Adipocyte (in vitro differentiated cells): ENCODE measurements around the gene SLC7A11.

Experiments used
- DNase-seq: peaks from one replicate; pipeline ENCODE4 v3.0.0-alpha.2; 2015; ENCODE audit warnings: low read depth
- H3K27me3 ChIP-seq: replicated peaks from 2 replicates; pipeline ENCODE4 v1.7.0; 2013; ENCODE audit warnings: mild to moderate bottlenecking, low read length, moderate library complexity; ENCODE audit not compliant: control insufficient read depth, insufficient read depth
- H3K36me3 ChIP-seq: 2 replicates; pipeline ENCODE4 v1.7.0; 2013; ENCODE audit warnings: low read length, mild to moderate bottlenecking, moderate library complexity; ENCODE audit not compliant: control insufficient read depth, insufficient read depth, severe bottlenecking
- H3K4me1 ChIP-seq: 2 replicates; pipeline ENCODE4 v1.7.0; 2013; ENCODE audit warnings: mild to moderate bottlenecking, low read length, moderate library complexity; ENCODE audit not compliant: control insufficient read depth, insufficient read depth
- H3K4me3 ChIP-seq: 2 replicates; pipeline ENCODE4 v1.7.0; 2013; ENCODE audit warnings: mild to moderate bottlenecking, low read length, moderate library complexity
- H3K9ac ChIP-seq: 2 replicates; pipeline ENCODE4 v1.7.0; 2013; ENCODE audit warnings: mild to moderate bottlenecking, low read length, moderate library complexity
- H3K9me3 ChIP-seq: 2 replicates; pipeline ENCODE4 v1.7.0; 2013; ENCODE audit warnings: mild to moderate bottlenecking, low read length, moderate library complexity; ENCODE audit not compliant: control insufficient read depth

Gene SLC7A11

DNA sequence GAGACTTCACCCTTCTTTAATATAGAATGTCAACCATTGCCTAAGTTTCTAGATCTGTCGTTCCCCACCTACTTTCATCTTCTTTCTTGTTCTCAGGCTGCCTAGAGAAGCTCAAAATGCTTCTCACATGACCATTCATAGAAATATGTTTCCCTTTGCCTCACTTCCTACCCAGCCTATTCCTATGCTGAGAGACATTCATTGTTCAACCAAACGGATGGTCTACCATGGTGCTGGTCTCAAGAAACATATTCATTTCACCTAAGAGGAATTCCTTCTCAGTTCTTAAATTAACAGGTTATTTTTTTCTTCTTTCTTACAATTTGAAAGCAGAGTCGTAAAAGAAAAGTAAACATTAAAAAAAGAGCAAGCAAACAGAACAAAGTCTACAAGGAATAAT, 20.3 kb upstream of the SLC7A11 start:
- DNase-seq: no peak
- Histone ChIP-seq H3K27me3 (no peaks in the 10 kb centered on the region), H3K4me1 (peaks cover 2% of the 10 kb centered on the region), H3K36me3 (no peaks in the 10 kb centered on the region), H3K4me3 (no peak overlapping the region), H3K9ac (no peak overlapping the region), H3K9me3 (no peaks in the 10 kb centered on the region)

DNA sequence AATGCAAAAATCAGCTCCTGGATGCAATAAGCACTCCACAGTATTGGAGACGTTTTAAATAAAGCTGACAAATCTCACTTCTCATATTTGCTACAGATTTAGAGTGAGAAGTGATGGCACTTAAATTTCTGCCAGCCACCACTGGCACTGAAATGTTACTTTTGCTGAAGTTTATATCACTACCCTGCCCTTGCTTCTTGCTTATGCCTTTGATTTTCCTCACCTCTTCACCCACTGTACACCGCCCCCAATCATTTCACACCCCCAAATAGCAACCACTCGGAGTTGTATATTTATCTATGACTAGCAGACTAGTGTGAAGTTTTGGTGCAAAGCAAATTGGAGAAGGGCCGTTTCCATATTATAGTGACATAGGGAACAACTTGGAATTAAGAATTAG, 19.9 kb upstream of the SLC7A11 start:
- H3K4me3 ChIP-seq: no peak overlapping the region
- no peaks in the 10 kb centered on the region for H3K9me3 ChIP-seq
- H3K4me1 ChIP-seq: peaks cover 2% of the 10 kb centered on the region
- no peaks in the 10 kb centered on the region for H3K27me3 ChIP-seq
- H3K9ac ChIP-seq: no peak overlapping the region
- H3K36me3 ChIP-seq: no peaks in the 10 kb centered on the region
- no peak for DNase-seq

DNA sequence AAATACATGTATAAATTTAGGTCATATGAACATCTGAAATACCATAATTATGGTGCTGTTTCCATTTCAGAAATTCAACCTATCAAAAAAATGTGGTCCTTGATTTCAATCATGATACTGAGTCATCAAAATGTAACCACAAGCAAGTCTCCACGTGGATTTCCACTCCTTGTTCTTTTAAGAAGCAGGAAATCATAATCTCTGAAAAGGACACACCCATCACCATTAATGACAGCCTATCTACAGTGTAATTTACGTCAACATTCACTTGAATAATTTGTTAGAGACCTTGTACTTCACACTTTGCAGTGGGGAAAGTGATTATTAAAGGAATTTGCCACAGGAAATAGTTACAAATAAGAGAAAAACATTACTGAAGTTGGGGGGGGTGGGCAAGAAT, 17.7 kb upstream of the SLC7A11 start:
- H3K9me3 ChIP-seq: no peaks in the 10 kb centered on the region
- no peaks in the 10 kb centered on the region for H3K36me3 ChIP-seq
- H3K4me1 ChIP-seq: peaks cover 2% of the 10 kb centered on the region
- no peak overlapping the region for H3K9ac ChIP-seq
- no peak overlapping the region for H3K4me3 ChIP-seq
- H3K27me3 ChIP-seq: no peaks in the 10 kb centered on the region
- peak; percentile 57 for DNase-seq

DNA sequence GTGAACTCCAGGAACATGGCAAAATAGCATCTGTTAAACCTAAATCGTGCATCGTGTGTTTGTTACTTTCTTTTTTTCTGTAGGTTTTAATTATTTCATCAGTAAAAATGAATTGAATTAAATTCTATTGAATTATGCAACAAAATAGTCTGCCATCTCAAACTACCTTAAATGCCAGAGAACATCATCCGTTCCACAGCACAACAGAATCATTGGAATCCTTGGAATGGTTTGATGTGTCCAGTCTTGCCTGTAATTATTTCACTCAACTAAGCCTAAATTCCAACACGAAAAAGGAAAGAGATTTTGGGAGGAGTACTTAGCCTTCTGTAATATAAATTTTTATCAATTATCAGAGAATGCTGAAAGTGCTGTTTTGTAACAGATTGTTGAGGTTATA, 17.1 kb upstream of the SLC7A11 start:
- no peak overlapping the region for H3K4me3 ChIP-seq
- no peaks in the 10 kb centered on the region for H3K36me3 ChIP-seq
- peaks cover 2% of the 10 kb centered on the region for H3K4me1 ChIP-seq
- H3K9ac ChIP-seq: no peak overlapping the region
- DNase-seq: no peak
- no peaks in the 10 kb centered on the region for H3K9me3 ChIP-seq
- H3K27me3 ChIP-seq: no peaks in the 10 kb centered on the region

DNA sequence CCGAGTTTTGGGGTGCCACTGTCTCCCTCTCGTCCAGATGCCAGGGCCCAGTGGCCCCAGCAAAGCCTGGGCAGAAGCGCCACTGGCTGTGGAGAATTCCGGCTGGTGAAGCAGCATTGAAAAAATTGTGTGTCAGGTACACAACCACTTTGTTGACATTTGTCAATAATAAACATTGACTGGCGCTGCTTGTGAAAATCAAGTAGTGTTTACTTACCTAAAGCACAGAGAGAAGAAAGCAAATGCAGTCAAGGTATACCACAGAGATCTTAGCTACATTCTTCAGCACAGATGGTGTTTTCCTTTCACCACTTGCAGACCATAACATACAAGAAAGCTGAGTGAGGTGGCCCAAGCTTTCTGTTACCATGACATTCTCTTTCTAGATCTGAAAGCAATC, 14.5 kb upstream of the SLC7A11 start:
- Histone ChIP-seq H3K4me3 (no peak overlapping the region), H3K4me1 (peaks cover 2% of the 10 kb centered on the region), H3K36me3 (no peaks in the 10 kb centered on the region), H3K9ac (no peak overlapping the region), H3K9me3 (no peaks in the 10 kb centered on the region), H3K27me3 (no peaks in the 10 kb centered on the region)
- no peak for DNase-seq

DNA sequence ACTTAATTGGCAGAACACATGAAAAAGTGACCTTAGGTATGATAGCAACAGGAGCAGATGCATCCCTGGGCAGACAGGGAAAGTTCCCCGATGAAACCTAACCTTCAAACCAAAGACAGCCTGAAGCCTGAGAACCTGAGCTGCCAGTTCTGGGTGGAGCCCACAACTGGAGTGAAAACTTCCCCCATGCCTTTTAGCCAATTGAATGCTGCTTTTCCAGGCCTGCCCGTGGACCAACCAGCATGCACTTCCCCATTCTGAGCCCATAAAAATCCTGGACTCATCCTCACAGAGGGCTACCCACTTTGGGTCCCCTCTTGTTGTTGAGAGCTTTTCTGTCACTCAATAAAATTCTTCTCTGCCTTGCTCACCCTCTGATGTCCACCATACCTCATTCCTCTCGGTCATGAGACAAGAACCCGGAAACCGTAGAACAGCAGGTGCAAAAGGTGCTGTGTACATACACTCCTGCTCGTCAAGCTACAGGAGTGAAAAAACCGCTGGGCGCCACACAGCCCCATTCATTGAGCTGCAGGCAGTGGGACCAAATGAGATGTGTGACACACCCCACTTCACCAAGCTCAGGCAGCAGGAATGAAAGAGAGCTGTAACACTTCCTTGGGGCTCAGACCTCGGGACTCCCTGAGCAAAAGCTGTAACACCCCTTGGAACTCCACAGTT, 13.9 kb upstream of the SLC7A11 start:
- Histone ChIP-seq H3K9me3 (no peaks in the 10 kb centered on the region), H3K4me3 (no peak overlapping the region), H3K36me3 (no peaks in the 10 kb centered on the region), H3K9ac (no peak overlapping the region), H3K27me3 (no peaks in the 10 kb centered on the region), H3K4me1 (peaks cover 2% of the 10 kb centered on the region)
- no peak for DNase-seq

DNA sequence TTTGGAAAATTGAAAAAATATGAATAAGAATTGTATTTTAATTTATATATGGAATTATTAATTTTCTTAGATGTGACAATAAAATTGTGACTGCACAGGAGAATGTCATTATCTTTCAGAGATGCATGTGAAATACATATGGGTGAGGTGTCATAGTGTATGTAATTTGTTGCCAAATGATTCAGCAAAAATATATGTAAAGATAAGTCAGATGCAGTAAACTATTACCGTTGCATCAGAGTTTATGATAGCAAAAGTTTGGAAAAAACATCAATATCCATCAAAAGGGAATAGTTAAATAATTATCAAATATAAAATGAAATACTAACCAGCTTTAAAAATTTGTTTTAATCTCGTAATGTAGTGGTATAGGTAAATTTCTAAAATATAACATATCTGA, 10.4 kb upstream of the SLC7A11 start:
- no peak for DNase-seq
- H3K4me3 ChIP-seq: no peak overlapping the region

DNA sequence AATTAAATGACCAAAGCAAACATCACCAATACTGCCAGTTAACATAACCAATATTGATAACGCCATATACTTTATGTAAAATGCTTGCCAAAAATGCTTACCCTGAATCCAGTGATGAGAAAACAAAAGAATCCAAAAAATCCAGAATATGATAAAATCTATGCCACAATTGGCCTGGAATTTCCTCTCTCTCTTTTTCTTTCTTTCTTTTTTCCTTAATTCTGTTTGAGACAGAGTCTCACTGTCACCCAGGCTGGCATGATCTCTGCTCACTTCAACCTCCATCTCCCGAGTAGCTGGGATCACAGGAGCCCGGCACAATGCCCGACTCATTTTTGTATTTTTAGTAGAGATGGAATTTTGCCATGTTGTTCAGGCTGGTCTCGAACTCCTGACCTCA, 9.8 kb upstream of the SLC7A11 start:
- H3K4me3 ChIP-seq: no peak overlapping the region
- H3K4me1 ChIP-seq: no peaks in the 10 kb centered on the region
- H3K9ac ChIP-seq: no peak overlapping the region
- H3K9me3 ChIP-seq: no peaks in the 10 kb centered on the region
- no peaks in the 10 kb centered on the region for H3K36me3 ChIP-seq
- DNase-seq: no peak
- H3K27me3 ChIP-seq: no peaks in the 10 kb centered on the region

More for the DNA sequence above, 10.4 kb upstream of the SLC7A11 start:
- no peaks in the 10 kb centered on the region for H3K27me3 ChIP-seq
- H3K9me3 ChIP-seq: no peaks in the 10 kb centered on the region
- no peaks in the 10 kb centered on the region for H3K4me1 ChIP-seq
- H3K36me3 ChIP-seq: no peaks in the 10 kb centered on the region
- no peak overlapping the region for H3K9ac ChIP-seq

DNA sequence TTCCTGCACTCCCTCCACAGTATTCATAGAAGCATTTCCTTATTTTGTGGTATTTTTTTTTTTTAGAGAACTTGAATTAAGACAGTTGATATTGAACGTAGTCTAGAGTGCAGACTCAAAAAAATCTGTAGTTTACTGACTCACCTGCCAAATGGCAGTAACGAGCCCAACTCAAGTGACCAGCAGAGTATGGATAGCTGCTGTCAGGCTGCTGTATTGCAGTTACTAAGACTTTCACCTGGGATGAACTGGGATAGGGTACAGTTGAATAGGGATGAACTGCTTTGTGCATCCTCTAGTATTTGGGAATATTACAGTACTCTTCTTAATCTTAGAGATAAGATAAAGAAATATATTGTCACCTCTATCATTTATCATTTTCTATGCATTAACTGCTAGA, 7.0 kb upstream of the SLC7A11 start:
- Histone ChIP-seq H3K4me3 (no peak overlapping the region), H3K9ac (no peak overlapping the region), H3K36me3 (no peaks in the 10 kb centered on the region), H3K4me1 (no peaks in the 10 kb centered on the region), H3K9me3 (no peaks in the 10 kb centered on the region), H3K27me3 (no peaks in the 10 kb centered on the region)
- DNase-seq: no peak

DNA sequence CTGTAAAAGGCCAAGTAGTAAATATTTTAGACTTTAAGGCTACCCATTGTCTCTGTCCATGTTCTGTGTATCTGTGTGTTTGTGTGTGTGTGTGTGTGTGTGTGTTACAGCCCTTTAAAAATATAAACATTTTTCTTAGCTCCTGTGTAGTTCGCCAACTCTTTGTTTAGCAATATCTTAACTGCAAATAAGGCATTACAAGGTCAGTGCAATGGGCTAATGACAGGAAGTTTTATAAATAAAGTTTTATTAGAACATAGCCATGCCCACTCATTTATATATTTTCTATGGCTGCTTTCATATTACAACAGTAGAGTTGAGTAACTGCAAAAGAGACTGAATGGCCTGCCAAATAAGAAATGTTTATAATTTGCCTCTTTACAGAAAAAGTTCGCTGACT, 5.9 kb upstream of the SLC7A11 start:
- no peak for DNase-seq
- H3K27me3 ChIP-seq: no peaks in the 10 kb centered on the region
- no peak overlapping the region for H3K9ac ChIP-seq
- no peak overlapping the region for H3K4me3 ChIP-seq
- no peaks in the 10 kb centered on the region for H3K9me3 ChIP-seq
- no peaks in the 10 kb centered on the region for H3K36me3 ChIP-seq
- H3K4me1 ChIP-seq: no peaks in the 10 kb centered on the region

DNA sequence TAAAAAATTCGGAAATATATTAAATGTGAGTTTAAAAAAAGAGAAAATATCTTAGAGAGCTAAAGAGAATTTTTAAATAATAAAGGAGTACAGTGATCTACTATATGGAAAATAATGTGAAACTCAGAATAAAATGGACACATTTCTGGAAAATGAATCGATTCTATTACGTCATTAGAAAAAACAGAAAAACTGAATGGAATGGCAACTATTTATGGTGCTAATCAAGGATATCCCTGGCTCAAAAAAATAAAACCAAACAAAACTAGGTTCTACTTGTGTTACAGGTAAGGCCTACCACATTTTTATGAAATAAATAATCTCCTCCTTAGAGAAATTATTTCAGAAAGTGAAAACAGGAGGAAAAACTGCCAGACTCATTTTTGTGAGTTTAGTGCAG, 5.5 kb upstream of the SLC7A11 start:
- Histone ChIP-seq H3K36me3 (no peaks in the 10 kb centered on the region), H3K4me1 (peaks cover 3% of the 10 kb centered on the region), H3K9ac (no peak overlapping the region), H3K9me3 (no peaks in the 10 kb centered on the region), H3K27me3 (no peaks in the 10 kb centered on the region), H3K4me3 (no peak overlapping the region)
- no peak for DNase-seq

DNA sequence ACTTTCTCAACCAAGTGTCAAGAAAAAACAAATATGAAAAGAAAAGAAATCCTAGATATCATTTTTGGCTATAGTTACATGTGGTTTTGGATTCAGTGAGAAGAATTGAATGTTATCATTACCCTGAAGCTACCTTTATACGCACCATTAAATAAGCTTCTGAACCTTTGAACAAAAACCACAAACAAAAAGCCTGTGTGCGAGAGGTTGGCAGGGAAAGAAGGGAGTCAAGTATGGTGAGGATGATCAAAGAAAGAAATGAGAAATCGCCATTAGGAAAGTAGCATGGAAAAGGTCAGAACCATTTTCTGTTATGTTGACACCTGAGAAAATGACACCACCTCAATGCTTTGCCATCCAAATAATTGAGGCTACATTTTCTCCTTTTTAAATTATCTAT, 1.2 kb upstream of the SLC7A11 start:
- Histone ChIP-seq H3K36me3 (no peaks in the 10 kb centered on the region), H3K4me3 (no peak overlapping the region), H3K9me3 (no peaks in the 10 kb centered on the region), H3K27me3 (no peaks in the 10 kb centered on the region), H3K4me1 (peaks cover 16% of the 10 kb centered on the region), H3K9ac (peak overlapping the region; percentile 91)
- DNase-seq: no peak
